WI38 (cell line): ENCODE measurements around the gene IBSP.

Source experiments
- H3K4me3 ChIP-seq: 2 replicates; pipeline ENCODE4 v1.5.1; 2011; ENCODE audit warnings: low read depth, mild to moderate bottlenecking, control low read depth, low read length
- CTCF ChIP-seq: IDR thresholded peaks from 2 replicates; pipeline ENCODE4 v1.5.1; 2012; ENCODE audit warnings: low read depth, mild to moderate bottlenecking, control low read depth, low read length

IBSP gene

GRCh38 chr4:87855559-87855958 lies 56.2 kb downstream of the IBSP start:
- no peak for TF ChIP-seq CTCF
- no peak overlapping the region for H3K4me3 ChIP-seq

GRCh38 chr4:87856816-87857215 lies 57.5 kb downstream of the IBSP start:
- no peak overlapping the region for H3K4me3 ChIP-seq
- TF ChIP-seq CTCF: no peak

- no peak for TF ChIP-seq CTCF
Observed at GRCh38 chr4:87857789-87858188, 58.4 kb downstream of the IBSP start.

More at GRCh38 chr4:87857789-87858188, 58.4 kb downstream of the IBSP start:
- no peak overlapping the region for H3K4me3 ChIP-seq
